SK-N-SH (cell line): Measurements from ENCODE around the gene KSR2. TPM values are rescaled to one million over a fixed set of nuclear protein-coding genes. Genes with fewer than 3 reads are reported as not detected.

Experiments used
- CTCF ChIA-PET: fragments of 300-600, 350-600 bp; formaldehyde crosslinking; extraction: SDS; loops from one replicate; lab custom pipeline; 2021; lab: Yijun Ruan, JAX
- POLR2A ChIA-PET: fragments of 350-600 bp; sonication (Branson Sonifier 250); formaldehyde crosslinking; extraction: SDS; loops from one replicate; lab custom pipeline; 2020; ENCODE audit warnings: antibody characterized with exemption, inconsistent platforms; lab: Yijun Ruan, JAX
- DNase-seq: peaks from one replicate; pipeline ENCODE4 v3.0.0; 2012
- H2AFZ ChIP-seq: fragments of 200-600 bp; sonication (generic); 2 replicates; pipeline ENCODE4 v1.8.1; 2016; ENCODE audit warnings: antibody characterized with exemption, mild to moderate bottlenecking, low read depth
- H3F3A ChIP-seq: fragments of 200-600 bp; sonication (generic); replicated peaks from 2 replicates; pipeline ENCODE3; 2016; ENCODE audit warnings: antibody characterized with exemption, mild to moderate bottlenecking; ENCODE audit not compliant: insufficient read depth
- H3K27ac ChIP-seq, 2 experiments: fragments of 200-500 bp in 1 of 2; fragments of 200-600 bp in 1 of 2; sonication (Bioruptor generic) in 1 of 2; sonication (generic), shearing (Covaris generic) in 1 of 2; 2 replicates each; pipeline versions ENCODE4 v1.5.1 to v1.6.1; 2014 to 2016; ENCODE audit warnings: low read depth in 2 of 2, inconsistent platforms in 1 of 2, low read length in 1 of 2, mild to moderate bottlenecking in 1 of 2, mixed read lengths in 1 of 2
- H3K27me3 ChIP-seq: fragments of 200-600 bp; sonication (generic), shearing (Covaris generic); 2 replicates; pipeline ENCODE4 v1.6.1; 2016; ENCODE audit warnings: mixed run types; ENCODE audit not compliant: insufficient read depth
- H3K36me3 ChIP-seq, 2 experiments: fragments of 200-500 bp in 1 of 2; fragments of 200-600 bp in 1 of 2; sonication (Bioruptor generic) in 1 of 2; sonication (generic) in 1 of 2; replicated peaks in 1 of 2; 2 replicates each; pipeline versions ENCODE3 to v1.5.1; 2014 to 2016; ENCODE audit warnings: low read length in 1 of 2, mild to moderate bottlenecking in 1 of 2; ENCODE audit not compliant: insufficient read depth in 2 of 2, control insufficient read depth in 1 of 2
- H3K4me1 ChIP-seq, 2 experiments: fragments of 200-500 bp in 1 of 2; fragments of 200-600 bp in 1 of 2; sonication (Bioruptor generic) in 1 of 2; sonication (generic), shearing (Covaris generic) in 1 of 2; 2 replicates each; pipeline versions ENCODE4 v1.5.1 to v1.6.1; 2014 to 2016; ENCODE audit warnings: low read depth in 1 of 2, low read length in 1 of 2, mixed run types in 1 of 2; ENCODE audit not compliant: insufficient read depth in 2 of 2, control insufficient read depth in 1 of 2
- H3K4me2 ChIP-seq: fragments of 200-600 bp; sonication (generic), shearing (Covaris generic); 2 replicates; pipeline ENCODE4 v1.6.1; 2017; ENCODE audit warnings: mixed run types
- H3K4me3 ChIP-seq, 2 experiments: fragments of 200-500 bp in 1 of 2; fragments of 200-600 bp in 1 of 2; sonication (Bioruptor generic) in 1 of 2; sonication (generic), shearing (Covaris generic) in 1 of 2; 2 replicates each; pipeline versions ENCODE4 v1.5.1 to v1.8.1; 2014 to 2016; ENCODE audit warnings: low read depth in 2 of 2, inconsistent platforms in 1 of 2, low read length in 1 of 2, mild to moderate bottlenecking in 1 of 2, mixed read lengths in 1 of 2, moderate library complexity in 1 of 2
- H3K79me2 ChIP-seq: fragments of 200-600 bp; sonication (generic); 2 replicates; pipeline ENCODE4 v1.8.1; 2017; ENCODE audit warnings: mild to moderate bottlenecking; ENCODE audit not compliant: insufficient read depth
- H3K9ac ChIP-seq: fragments of 200-600 bp; sonication (generic); 2 replicates; pipeline ENCODE4 v1.6.1; 2017; ENCODE audit warnings: mixed run types
- H3K9me2 ChIP-seq: fragments of 200-600 bp; sonication (generic); 2 replicates; pipeline ENCODE4 v1.6.1; 2017; ENCODE audit warnings: mixed run types
- H3K9me3 ChIP-seq: fragments of 200-600 bp; sonication (generic); 2 replicates; pipeline ENCODE4 v1.6.1; 2017; ENCODE audit warnings: mixed run types, mild to moderate bottlenecking, moderate library complexity
- H4K20me1 ChIP-seq: fragments of 200-600 bp; sonication (generic); 2 replicates; pipeline ENCODE4 v1.6.1; 2017; ENCODE audit warnings: mild to moderate bottlenecking, mixed run types; ENCODE audit not compliant: insufficient read depth
- CHD2 ChIP-seq: fragments of 150-350 bp; IDR thresholded peaks from 2 replicates; pipeline ENCODE4 v1.6.1; 2018; ENCODE audit warnings: low read length; ENCODE audit not compliant: partially characterized antibody
- EP300 ChIP-seq, 2 experiments: IDR thresholded peaks; 2 replicates each; pipeline versions ENCODE4 v1.4.0 to v1.6.1; 2012; ENCODE audit warnings: borderline replicate concordance in 1 of 2, low read depth in 1 of 2, low read length in 1 of 2
- FOSL2 ChIP-seq: IDR thresholded peaks from 2 replicates; pipeline ENCODE4 v1.4.0; 2012; ENCODE audit warnings: low read depth, mild to moderate bottlenecking, moderate library complexity, borderline replicate concordance
- FOXM1 ChIP-seq: IDR thresholded peaks from 2 replicates; pipeline ENCODE4 v1.4.0; 2012; ENCODE audit warnings: low read depth, mild to moderate bottlenecking
- GABPA ChIP-seq: IDR thresholded peaks from 2 replicates; pipeline ENCODE4 v1.4.0; 2012; ENCODE audit warnings: low read depth, mild to moderate bottlenecking
- PBX3 ChIP-seq: IDR thresholded peaks from 2 replicates; pipeline ENCODE4; 2012
- REST ChIP-seq: IDR thresholded peaks from 2 replicates; pipeline ENCODE4 v1.6.1; 2012; ENCODE audit warnings: mild to moderate bottlenecking, low read depth, low read length, moderate library complexity
- RFX5 ChIP-seq: IDR thresholded peaks from 2 replicates; pipeline ENCODE4 v1.6.1; 2012; ENCODE audit warnings: mild to moderate bottlenecking, improper control_type of control experiment, low read length
- RXRA ChIP-seq: IDR thresholded peaks from 2 replicates; pipeline ENCODE4 v1.4.0; 2012; ENCODE audit warnings: low read depth, mild to moderate bottlenecking, borderline replicate concordance
- SIN3A ChIP-seq: IDR thresholded peaks from 2 replicates; pipeline ENCODE4 v1.6.1; 2012; ENCODE audit warnings: low read depth, mild to moderate bottlenecking, low read length, moderate library complexity, borderline replicate concordance
- SMC3 ChIP-seq: IDR thresholded peaks from 2 replicates; pipeline ENCODE4 v1.6.1; 2012; ENCODE audit warnings: low read depth, low read length, improper control_type of control experiment
- TEAD4 ChIP-seq: IDR thresholded peaks from 2 replicates; pipeline ENCODE4 v1.4.0; 2012; ENCODE audit warnings: mild to moderate bottlenecking, borderline replicate concordance; ENCODE audit not compliant: insufficient read depth
- USF2 ChIP-seq: fragments of 150-350 bp; IDR thresholded peaks from 2 replicates; pipeline ENCODE4 v1.6.1; 2017; ENCODE audit warnings: antibody characterized with exemption, low read length, low read depth, borderline replicate concordance
- YY1 ChIP-seq: IDR thresholded peaks from 2 replicates; pipeline ENCODE4 v1.4.0; 2012; ENCODE audit warnings: low read depth, mild to moderate bottlenecking
- WGBS: methylation state at CpG from one replicate; pipeline ENCODE4 v1.1.6; 2017; ENCODE audit warnings: low lambda C conversion rate; 5-methylcytosine and 5-hydroxymethylcytosine counted together
- polyA plus RNA-seq, 3 experiments: library from polyadenylated mRNA; depleted of rRNA; stranded (reverse); fragments of >200 nt; gene quantifications; 2 replicates each; pipeline ENCODE4 v1.2.3, GENCODE V29; 2012

The KSR2 gene
- polyA plus RNA-seq, 1 of the 3 experiments (the other 2 are of a cell fraction) = 0.12 TPM

GRCh38 chr12:117403586-117404139 is 565.1 kb downstream of the KSR2 start:
- no peaks in the 10 kb centered on the region for H4K20me1 ChIP-seq
- H3K27ac ChIP-seq = no peak overlapping the region; a peak in 1 of 4 replicates
- no peak overlapping the region for H3K4me3 ChIP-seq
- no peak overlapping the region for H3K4me2 ChIP-seq
- 44% methylated on average over 3 of the region's 3 CpGs for WGBS
- no peaks in the 10 kb centered on the region for H3K27me3 ChIP-seq
- H3K9me3 ChIP-seq = no peaks in the 10 kb centered on the region
- H2AFZ ChIP-seq = no peak overlapping the region
- H3K4me1 ChIP-seq = peaks cover 0 to 15% of the 10 kb centered on the region in 2 experiments; a peak in 2 of 4 replicates
- no peaks in the 10 kb centered on the region for H3F3A ChIP-seq
- ChIA-PET POLR2A (no interaction called here), CTCF (interaction anchor here (0.9 to 2.1 kb wide), 4 partner anchors 9 to 434 kb away, joined by 3 to 5 read pairs (median 4); no protein-coding TSS in a partner anchor)
- H3K36me3 ChIP-seq = no peaks in the 10 kb centered on the region
- H3K9me2 ChIP-seq = no peaks in the 10 kb centered on the region
- H3K9ac ChIP-seq = no peak overlapping the region
- no peak for DNase-seq
- TF ChIP-seq REST = no peak
- TF ChIP-seq CHD2 = no peak
- TF ChIP-seq PBX3 = no peak
- TF ChIP-seq SIN3A = no peak
- TF ChIP-seq FOXM1 = no peak
- TF ChIP-seq EP300 (IDR thresholded peaks at IDR 0.05; ENCODE audit: borderline replicate concordance in 1 of 2, low read depth in 1 of 2, low read length in 1 of 2) = no peak
- no peak for TF ChIP-seq RFX5
- no peak for TF ChIP-seq SMC3
- TF ChIP-seq RXRA = no peak
- no peak for TF ChIP-seq FOSL2
- no peak for TF ChIP-seq GABPA
- TF ChIP-seq USF2 = no peak
- TF ChIP-seq YY1 = no peak
- TF ChIP-seq TEAD4 = no peak
- no peaks in the 10 kb centered on the region for H3K79me2 ChIP-seq

Other genes with a start within 250 kb of the KSR2 start
- gene RFC5, start 47.7 kb upstream of the KSR2 start, polyA plus RNA-seq (2012; rRNA removed) = 15.3 and 16.0 TPM in 2 replicates
- gene WSB2, start 92.2 kb upstream of the KSR2 start, polyA plus RNA-seq (2012; rRNA removed) = 54.4 and 62.6 TPM in 2 replicates
- gene VSIG10, start 135.0 kb upstream of the KSR2 start, polyA plus RNA-seq (2012; rRNA removed) = 12.5 and 21.2 TPM in 2 replicates
- gene PEBP1, start 167.1 kb upstream of the KSR2 start, polyA plus RNA-seq (2012; rRNA removed) = 186 and 219 TPM in 2 replicates